Measurements from ENCODE around the gene MARCHF6. TPM values are rescaled to one million over a fixed set of nuclear protein-coding genes. Genes with fewer than 3 reads are reported as not detected.
A peak's percentile ranks its signal among the peaks of the same experiment; 100 is the strongest.

Gene MARCHF6
- polyA plus RNA-seq, 1 of the 3 experiments (the other 2 are of a cell fraction), result 52.4 TPM

DNA sequence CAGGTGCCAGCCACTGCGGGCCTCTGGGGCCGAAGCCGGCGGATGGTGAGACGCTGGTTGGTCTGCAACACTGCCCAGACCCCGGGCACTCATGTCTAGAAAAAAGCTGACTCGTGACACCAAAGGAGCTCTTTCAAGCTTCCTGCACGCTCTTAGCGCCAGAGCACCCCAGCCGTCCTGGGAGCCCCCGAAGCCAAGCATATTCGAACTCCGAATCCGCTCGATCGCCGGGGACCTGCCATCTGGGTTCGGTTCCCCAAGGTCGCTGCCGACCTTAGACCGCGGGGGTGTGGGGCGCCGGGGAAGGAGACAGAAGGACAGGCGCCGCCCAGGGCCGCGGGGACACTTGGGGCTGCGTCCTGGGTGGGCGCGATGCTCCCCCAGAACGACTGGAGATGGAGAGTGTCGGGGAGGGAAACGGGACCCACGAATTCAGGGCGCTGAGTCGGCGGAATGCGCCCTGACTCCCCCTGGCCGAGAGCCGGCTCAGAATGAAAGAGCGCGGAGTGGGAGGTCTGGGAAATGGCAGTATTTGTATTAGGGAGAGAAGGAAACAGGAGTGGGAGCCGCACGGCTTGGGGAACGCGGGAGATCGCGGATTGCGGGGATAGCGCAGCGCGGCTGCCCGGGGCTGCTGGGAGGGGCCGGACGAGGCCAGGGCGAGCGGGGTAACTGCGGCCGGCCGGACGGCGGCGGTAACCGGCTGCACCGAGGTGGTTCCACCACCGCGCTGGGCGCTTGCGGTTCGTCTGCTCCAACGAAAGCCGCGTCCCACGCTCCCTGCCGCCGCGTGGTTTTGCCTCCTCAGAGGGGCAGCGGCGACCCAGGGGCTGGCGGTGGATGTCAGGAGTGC is 20.1 kb upstream of the MARCHF6 start:
- Histone ChIP-seq H3K9ac (no peak overlapping the region), H3K4me1 (ENCODE audit: control insufficient read depth in 1 of 2, insufficient read depth in 2 of 2, low read depth in 1 of 2, low read length in 1 of 2) (peaks cover 0 to 26% of the 10 kb centered on the region in 2 experiments; a peak in 3 of 4 replicates), H3K4me2 (peak overlapping the region; percentile 50; the same call in 1 of the 2 replicates), H3K79me2 (ENCODE audit: insufficient read depth) (no peaks in the 10 kb centered on the region), H3K27ac (ENCODE audit: low read depth in 2 of 2, low read length in 1 of 2) (no peak overlapping the region), H3K27me3 (ENCODE audit: insufficient read depth) (no peaks in the 10 kb centered on the region), H3K4me3 (ENCODE audit: low read depth in 2 of 2, low read length in 1 of 2) (peak overlapping the region in 1 of 2 experiments; percentile 36; a peak in 2 of 4 replicates), H3K9me2 (no peaks in the 10 kb centered on the region), H3K9me3 (no peaks in the 10 kb centered on the region), H3K36me3 (replicated peaks in 1 of 2; ENCODE audit: control insufficient read depth in 1 of 2, insufficient read depth in 2 of 2, low read length in 1 of 2) (no peaks in the 10 kb centered on the region), H4K20me1 (ENCODE audit: insufficient read depth) (no peaks in the 10 kb centered on the region), H3F3A (replicated peaks; ENCODE audit: insufficient read depth) (no peaks in the 10 kb centered on the region), H2AFZ (ENCODE audit: low read depth) (peak overlapping the region; percentile 74)
- 42% methylated on average over 56 of the region's 81 CpGs for WGBS (ENCODE audit: low lambda C conversion rate)
- POLR2A ChIA-PET, result no interaction called here
- CTCF ChIA-PET, result interaction anchor here (0.7 to 1.2 kb wide), 2 partner anchors 24 to 49 kb away, joined by 3 to 6 read pairs; no protein-coding TSS in a partner anchor
- peak; percentile 63 for DNase-seq
- TF ChIP-seq EZH2phosphoT487 (IDR thresholded peaks at IDR 0.05; ENCODE audit: borderline replicate concordance, low read depth), result no peak
- no peak for TF ChIP-seq EP300 (IDR thresholded peaks at IDR 0.05; ENCODE audit: borderline replicate concordance in 1 of 2, low read depth in 1 of 2, low read length in 1 of 2)

DNA sequence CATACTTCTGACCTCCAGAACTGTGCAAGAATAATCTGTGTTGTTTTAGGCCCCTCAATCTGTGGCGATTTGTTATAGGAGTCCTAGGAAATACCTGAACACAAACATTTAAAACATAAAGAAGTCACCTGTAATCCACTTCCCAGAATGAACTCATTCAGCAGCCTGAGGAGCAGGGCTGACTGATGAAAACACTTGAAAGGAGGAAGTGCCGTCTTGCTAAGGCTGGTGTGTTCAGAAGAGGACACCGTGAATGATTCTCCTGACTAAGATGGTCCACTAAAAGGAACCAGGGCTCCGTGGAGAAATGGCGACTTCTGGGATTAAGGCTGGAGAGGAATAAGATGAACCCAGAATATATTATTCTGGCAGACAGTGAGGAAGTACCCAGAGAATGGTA is 18.7 kb upstream of the MARCHF6 start:
- Histone ChIP-seq H3K27me3 (ENCODE audit: insufficient read depth) (no peaks in the 10 kb centered on the region), H3K4me1 (ENCODE audit: control insufficient read depth in 1 of 2, insufficient read depth in 2 of 2, low read depth in 1 of 2, low read length in 1 of 2) (peaks cover 0 to 35% of the 10 kb centered on the region in 2 experiments; a peak in 3 of 4 replicates), H4K20me1 (ENCODE audit: insufficient read depth) (no peaks in the 10 kb centered on the region), H3K79me2 (ENCODE audit: insufficient read depth) (no peaks in the 10 kb centered on the region), H3K9me2 (no peaks in the 10 kb centered on the region), H3K36me3 (replicated peaks in 1 of 2; ENCODE audit: control insufficient read depth in 1 of 2, insufficient read depth in 2 of 2, low read length in 1 of 2) (no peaks in the 10 kb centered on the region), H3K27ac (ENCODE audit: low read depth in 2 of 2, low read length in 1 of 2) (no peak overlapping the region), H3K9me3 (no peaks in the 10 kb centered on the region), H3F3A (replicated peaks; ENCODE audit: insufficient read depth) (no peaks in the 10 kb centered on the region), H2AFZ (ENCODE audit: low read depth) (no peak overlapping the region), H3K4me2 (no peak overlapping the region), H3K9ac (no peak overlapping the region), H3K4me3 (ENCODE audit: low read depth in 2 of 2, low read length in 1 of 2) (no peak overlapping the region)
- 93% methylated on average over 5 of the region's 5 CpGs for WGBS (ENCODE audit: low lambda C conversion rate)
- no peak for TF ChIP-seq RFX5 (IDR thresholded peaks at IDR 0.05; ENCODE audit: low read length)
- TF ChIP-seq, protein P1, sequence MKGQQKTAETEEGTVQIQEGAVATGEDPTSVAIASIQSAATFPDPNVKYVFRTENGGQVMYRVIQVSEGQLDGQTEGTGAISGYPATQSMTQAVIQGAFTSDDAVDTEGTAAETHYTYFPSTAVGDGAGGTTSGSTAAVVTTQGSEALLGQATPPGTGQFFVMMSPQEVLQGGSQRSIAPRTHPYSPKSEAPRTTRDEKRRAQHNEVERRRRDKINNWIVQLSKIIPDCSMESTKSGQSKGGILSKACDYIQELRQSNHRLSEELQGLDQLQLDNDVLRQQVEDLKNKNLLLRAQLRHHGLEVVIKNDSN (IDR thresholded peaks at IDR 0.05; ENCODE audit: borderline replicate concordance, low read depth), result no peak
- TF ChIP-seq JUND (IDR thresholded peaks at IDR 0.05), result no peak
- no peak for TF ChIP-seq SIN3A (IDR thresholded peaks at IDR 0.05; ENCODE audit: borderline replicate concordance, low read depth, low read length)
- no peak for TF ChIP-seq USF2 (IDR thresholded peaks at IDR 0.05; ENCODE audit: borderline replicate concordance, low read depth, low read length)
- no peak for TF ChIP-seq MEF2A (IDR thresholded peaks at IDR 0.05; ENCODE audit: borderline replicate concordance, low read depth)
- TF ChIP-seq EZH2phosphoT487 (IDR thresholded peaks at IDR 0.05; ENCODE audit: borderline replicate concordance, low read depth), result no peak
- no peak for TF ChIP-seq GATA2 (CRISPR knock-in tag; IDR thresholded peaks at IDR 0.05)
- no peak for TF ChIP-seq TEAD4 (IDR thresholded peaks at IDR 0.05; ENCODE audit: borderline replicate concordance, insufficient read depth)
- TF ChIP-seq PBX3 (IDR thresholded peaks at IDR 0.05), result no peak
- no peak for TF ChIP-seq NFIC (IDR thresholded peaks at IDR 0.05; ENCODE audit: borderline replicate concordance)
- TF ChIP-seq FOXJ3 (CRISPR knock-in tag; IDR thresholded peaks at IDR 0.05), result no peak
- TF ChIP-seq MAX (IDR thresholded peaks at IDR 0.05; ENCODE audit: low read depth), result no peak
- no peak for TF ChIP-seq IRF3 (IDR thresholded peaks at IDR 0.05; ENCODE audit: low read depth, low read length)
- POLR2A ChIA-PET, result interaction anchor here (0.6 kb wide), 1 partner anchor 18 kb away, joined by 5 read pairs; no protein-coding TSS in a partner anchor
- CTCF ChIA-PET, result interaction anchor here (1.2 kb wide), 1 partner anchor 51 kb away, joined by 6 read pairs; no protein-coding TSS in a partner anchor
- no peak for DNase-seq

All from SK-N-SH (cell line).